Large intestine (tissue), 3 donors: Measurements from ENCODE around the gene TADA1. TPM values are rescaled to one million over a fixed set of nuclear protein-coding genes. Genes with fewer than 3 reads are reported as not detected.
A peak's percentile ranks its signal among the peaks of the same experiment; 100 is the strongest.

ENCODE experiments used
- DNase-seq, 2 donors: peaks; one replicate each; pipeline versions ENCODE4 v3.0.0 to v3.0.0-alpha.2; 2013
- H3K27ac ChIP-seq: one replicate; pipeline ENCODE4 v1.5.1; 2013; ENCODE audit warnings: low read length
- H3K27me3 ChIP-seq: 2 replicates; pipeline ENCODE4 v1.6.1; 2013; ENCODE audit warnings: low read length; ENCODE audit not compliant: control insufficient read depth, insufficient read depth
- H3K36me3 ChIP-seq: 2 replicates; pipeline ENCODE4 v1.6.1; 2013; ENCODE audit warnings: low read length; ENCODE audit not compliant: control insufficient read depth, insufficient read depth
- H3K4me1 ChIP-seq: one replicate; pipeline ENCODE4 v1.6.1; 2013; ENCODE audit warnings: low read length; ENCODE audit not compliant: control insufficient read depth, insufficient read depth
- H3K4me3 ChIP-seq: one replicate; pipeline ENCODE4 v1.5.1; 2013; ENCODE audit warnings: low read length
- H3K9me3 ChIP-seq: one replicate; pipeline ENCODE4 v1.6.1; 2013; ENCODE audit warnings: mild to moderate bottlenecking, low read depth, low read length, moderate library complexity; ENCODE audit not compliant: control insufficient read depth
- WGBS: methylation state at CpG from one replicate; pipeline ENCODE4 v1.1.5; 2013; ENCODE audit warnings: low lambda C conversion rate; ENCODE audit not compliant: insufficient coverage; 5-methylcytosine and 5-hydroxymethylcytosine counted together
- polyA plus RNA-seq: library from polyadenylated mRNA; unstranded; fragments of 120-200 nt; gene quantifications from one replicate; pipeline ENCODE4 v1.2.1, GENCODE V29; 2013

The TADA1 gene
- polyA plus RNA-seq, 1 donor, result 18.5 TPM

DNA sequence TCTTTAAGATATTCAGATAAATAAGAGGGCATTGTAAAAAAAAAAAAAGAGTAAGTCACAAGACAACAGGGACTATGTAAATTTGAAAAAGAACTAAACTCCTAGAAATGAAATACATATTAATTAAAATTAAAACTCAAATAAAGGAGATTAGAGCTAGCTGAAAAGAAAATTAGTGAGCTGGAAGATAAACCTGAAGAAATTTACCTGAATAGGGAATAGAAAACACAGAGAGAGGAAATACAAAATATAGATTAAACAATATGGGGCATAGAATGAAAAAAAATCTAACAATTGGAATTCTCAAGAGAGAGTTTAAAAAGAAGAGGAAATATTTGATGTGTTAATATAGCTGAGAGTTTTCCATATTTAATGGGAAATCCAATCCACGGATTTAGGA is 35.6 kb upstream of the TADA1 start:
- WGBS, result 100% methylated on average over 1 of the region's 1 CpG

DNA sequence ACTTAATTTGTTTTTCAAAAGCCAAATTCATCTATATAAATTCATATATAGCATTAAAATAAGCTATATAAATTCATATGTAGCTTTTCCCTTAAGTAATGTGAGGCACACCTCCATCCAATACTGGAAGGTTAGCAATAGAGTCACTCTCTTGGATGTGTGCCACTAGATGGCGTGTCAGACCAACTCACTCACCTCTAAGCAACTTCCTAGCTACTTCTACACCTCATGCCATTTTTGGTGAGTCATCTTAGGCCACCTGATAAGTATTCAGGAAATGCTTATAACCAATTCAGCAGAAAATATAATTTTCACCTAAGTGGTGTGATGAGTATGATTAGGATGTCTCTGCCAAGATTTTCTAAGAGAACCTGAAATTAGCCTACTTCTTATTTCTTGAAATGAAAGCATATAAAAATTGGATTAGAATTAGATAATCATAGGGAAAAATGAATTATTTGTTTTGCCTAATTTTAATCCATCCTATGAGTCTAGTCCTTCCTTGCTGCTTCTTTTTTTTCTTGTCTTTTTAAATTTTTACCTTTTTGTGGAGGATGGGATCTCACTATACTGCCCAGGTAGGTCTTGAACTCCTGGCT is 34.4 kb upstream of the TADA1 start:
- H3K27me3 ChIP-seq, result peaks cover 3% of the 10 kb centered on the region
- WGBS, result no CpG with 5 or more reads among the region's 1 CpG
- H3K4me3 ChIP-seq, result no peak overlapping the region
- H3K36me3 ChIP-seq, result no peaks in the 10 kb centered on the region
- peaks cover 7% of the 10 kb centered on the region for H3K9me3 ChIP-seq
- H3K4me1 ChIP-seq, result no peaks in the 10 kb centered on the region
- DNase-seq, result peak; percentile 79 to 84
- H3K27ac ChIP-seq, result no peak overlapping the region

More for the DNA sequence above, 35.6 kb upstream of the TADA1 start:
- no peak for DNase-seq
- peaks cover 7% of the 10 kb centered on the region for H3K9me3 ChIP-seq
- no peaks in the 10 kb centered on the region for H3K4me1 ChIP-seq
- no peak overlapping the region for H3K27ac ChIP-seq
- no peak overlapping the region for H3K4me3 ChIP-seq
- peaks cover 8% of the 10 kb centered on the region for H3K27me3 ChIP-seq
- H3K36me3 ChIP-seq, result no peaks in the 10 kb centered on the region

DNA sequence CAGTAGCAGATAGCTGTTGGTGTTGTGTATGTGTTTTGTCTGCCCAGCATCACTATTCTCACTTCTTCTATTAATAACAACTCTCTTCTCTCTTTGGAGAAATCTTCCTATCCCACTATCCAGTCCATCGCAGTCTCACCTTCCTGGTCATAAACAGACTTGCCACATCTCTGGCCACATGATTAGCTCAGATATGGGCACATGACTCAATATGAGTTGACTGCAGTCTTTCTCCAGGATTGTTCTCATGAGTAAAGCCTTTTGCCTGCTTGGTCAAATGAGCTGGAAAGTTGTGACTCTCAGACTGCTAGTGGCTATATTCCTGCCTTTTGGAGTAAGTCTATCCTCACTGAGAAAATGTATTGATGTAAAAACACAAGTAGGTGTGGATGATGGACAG is 32.9 kb upstream of the TADA1 start:
- Histone ChIP-seq H3K27ac (no peak overlapping the region), H3K9me3 (peaks cover 7% of the 10 kb centered on the region), H3K4me1 (no peaks in the 10 kb centered on the region), H3K27me3 (no peaks in the 10 kb centered on the region), H3K4me3 (no peak overlapping the region), H3K36me3 (no peaks in the 10 kb centered on the region)
- DNase-seq, result peak; percentile 43 to 58
- WGBS, result 80% methylated on average over 1 of the region's 1 CpG

GRCh38 chr1:166907763-166908162 is 31.7 kb upstream of the TADA1 start:
- Histone ChIP-seq H3K9me3 (peaks cover 7% of the 10 kb centered on the region), H3K27me3 (no peaks in the 10 kb centered on the region), H3K4me3 (no peak overlapping the region), H3K27ac (no peak overlapping the region), H3K36me3 (no peaks in the 10 kb centered on the region), H3K4me1 (no peaks in the 10 kb centered on the region)
- whole genome bisulfite sequencing, result no CpG with 5 or more reads among the region's 3 CpGs
- no peak for DNase-seq

- Histone ChIP-seq H3K27ac (no peak overlapping the region), H3K4me1 (no peaks in the 10 kb centered on the region), H3K9me3 (peaks cover 7% of the 10 kb centered on the region), H3K36me3 (no peaks in the 10 kb centered on the region), H3K27me3 (no peaks in the 10 kb centered on the region), H3K4me3 (no peak overlapping the region)
- no peak for DNase-seq
- WGBS, result 76% methylated on average over 2 of the region's 4 CpGs
Measured at GRCh38 chr1:166907051-166907450, 31.0 kb upstream of the TADA1 start.

DNA sequence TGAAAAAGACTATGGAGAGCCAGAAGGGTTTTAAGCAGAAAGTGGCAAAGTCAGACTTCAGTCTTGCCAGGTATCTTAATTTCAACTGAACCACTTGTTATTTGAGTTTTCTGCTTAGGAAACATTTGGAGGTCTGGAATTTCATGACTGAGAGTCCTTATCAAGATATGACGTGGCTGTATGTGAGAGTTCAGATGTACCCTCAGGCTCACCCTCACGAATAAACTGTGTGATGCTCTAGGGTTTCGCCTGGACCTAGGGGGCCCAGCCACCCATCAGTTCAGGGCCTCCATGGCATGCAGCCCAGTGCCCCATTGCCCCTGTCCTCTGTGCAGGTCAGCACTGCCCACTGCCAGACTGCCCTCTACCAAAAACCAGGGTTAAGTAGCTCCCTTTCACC is 30.6 kb upstream of the TADA1 start:
- Histone ChIP-seq H3K27ac (no peak overlapping the region), H3K36me3 (no peaks in the 10 kb centered on the region), H3K4me1 (no peaks in the 10 kb centered on the region), H3K9me3 (peaks cover 6% of the 10 kb centered on the region), H3K27me3 (no peaks in the 10 kb centered on the region), H3K4me3 (no peak overlapping the region)
- WGBS, result no CpG with 5 or more reads among the region's 3 CpGs
- DNase-seq, result no peak

DNA sequence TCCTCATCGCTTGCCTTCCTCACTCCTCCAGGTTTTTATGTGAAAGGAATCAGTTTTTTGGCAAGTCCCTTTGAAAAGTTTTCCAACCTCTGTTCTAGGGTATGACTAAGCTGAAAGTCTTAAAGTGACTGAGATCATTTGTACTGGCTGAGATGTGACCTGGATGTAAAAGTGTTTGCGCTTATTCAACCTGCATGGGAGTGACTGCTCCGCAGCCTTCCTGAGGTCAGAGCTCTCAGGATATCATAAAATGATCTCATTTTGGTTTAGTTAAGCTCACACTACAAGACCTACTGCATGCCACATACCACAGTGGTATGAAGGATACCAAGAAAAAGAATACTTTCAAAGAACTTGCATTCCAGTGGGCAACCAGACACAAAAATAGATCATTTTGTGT is 29.8 kb upstream of the TADA1 start:
- Histone ChIP-seq H3K36me3 (no peaks in the 10 kb centered on the region), H3K4me1 (no peaks in the 10 kb centered on the region), H3K27ac (no peak overlapping the region), H3K27me3 (no peaks in the 10 kb centered on the region), H3K4me3 (no peak overlapping the region), H3K9me3 (no peaks in the 10 kb centered on the region)
- no peak for DNase-seq
- WGBS, result no CpG with 5 or more reads among the region's 3 CpGs

- DNase-seq, result no peak
- Histone ChIP-seq H3K4me3 (no peak overlapping the region), H3K4me1 (no peaks in the 10 kb centered on the region), H3K9me3 (no peaks in the 10 kb centered on the region), H3K36me3 (no peaks in the 10 kb centered on the region), H3K27me3 (no peaks in the 10 kb centered on the region), H3K27ac (no peak overlapping the region)
- 82% methylated on average over 2 of the region's 2 CpGs for WGBS
Measured at GRCh38 chr1:166905136-166905535, 29.1 kb upstream of the TADA1 start.

DNA sequence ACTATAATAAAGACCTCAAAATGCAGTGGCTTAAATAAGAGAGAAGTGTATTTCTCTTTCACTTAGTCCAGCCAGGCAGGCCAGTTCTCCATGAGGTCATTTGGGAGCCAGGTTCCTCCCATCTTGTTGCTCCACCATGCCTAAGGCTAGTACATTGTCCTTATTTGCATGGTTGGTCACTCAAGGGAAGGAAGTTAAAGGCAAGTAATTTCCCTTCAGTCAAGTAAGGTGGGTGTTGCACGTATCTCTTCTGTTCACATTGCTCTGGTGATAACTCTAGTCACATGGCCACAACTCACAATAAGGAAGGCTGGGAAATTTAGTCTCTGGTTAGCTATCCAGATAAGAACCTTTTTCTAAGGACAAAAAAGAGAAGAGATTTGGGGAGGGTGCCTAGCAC is 27.2 kb upstream of the TADA1 start:
- Histone ChIP-seq H3K4me3 (no peak overlapping the region), H3K36me3 (no peaks in the 10 kb centered on the region), H3K27me3 (no peaks in the 10 kb centered on the region), H3K9me3 (no peaks in the 10 kb centered on the region), H3K4me1 (no peaks in the 10 kb centered on the region), H3K27ac (no peak overlapping the region)
- no CpG with 5 or more reads among the region's 1 CpG for WGBS
- no peak for DNase-seq

- Histone ChIP-seq H3K4me1 (no peaks in the 10 kb centered on the region), H3K27me3 (no peaks in the 10 kb centered on the region), H3K9me3 (no peaks in the 10 kb centered on the region), H3K4me3 (no peak overlapping the region), H3K36me3 (no peaks in the 10 kb centered on the region), H3K27ac (no peak overlapping the region)
- DNase-seq, result no peak
- WGBS, result no CpG with 5 or more reads among the region's 1 CpG
Measured at GRCh38 chr1:166902279-166902678, 26.2 kb upstream of the TADA1 start.

GRCh38 chr1:166900987-166901386 is 24.9 kb upstream of the TADA1 start:
- no peaks in the 10 kb centered on the region for H3K4me1 ChIP-seq
- WGBS, result no CpG with 5 or more reads among the region's 4 CpGs
- DNase-seq, result no peak
- H3K9me3 ChIP-seq, result no peaks in the 10 kb centered on the region
- H3K4me3 ChIP-seq, result no peak overlapping the region
- no peaks in the 10 kb centered on the region for H3K36me3 ChIP-seq
- H3K27ac ChIP-seq, result no peak overlapping the region
- no peaks in the 10 kb centered on the region for H3K27me3 ChIP-seq
